Fibroblast of lung (primary cell): ENCODE data around the gene PPME1. TPM values are rescaled to one million over a fixed set of nuclear protein-coding genes. Genes with fewer than 3 reads are reported as not detected.

Source experiments
- DNase-seq, 2 donors: peaks; one replicate each; pipeline versions ENCODE4 v3.0.0 to v3.0.0-alpha.2; 2010; ENCODE audit warnings: low read depth in 2 of 2
- H2AFZ ChIP-seq: 2 replicates; pipeline ENCODE4 v1.5.1; 2012; ENCODE audit warnings: low read length, control low read depth, inconsistent platforms
- H3K27ac ChIP-seq: 2 replicates; pipeline ENCODE4 v1.5.1; 2011; ENCODE audit warnings: low read length, control low read depth; ENCODE audit not compliant: insufficient read depth
- H3K27me3 ChIP-seq: 2 replicates; pipeline ENCODE4 v1.5.1; 2011; ENCODE audit warnings: mild to moderate bottlenecking, low read length; ENCODE audit not compliant: control insufficient read depth, insufficient read depth
- H3K36me3 ChIP-seq: 2 replicates; pipeline ENCODE4 v1.5.1; 2011; ENCODE audit warnings: low read length; ENCODE audit not compliant: control insufficient read depth, insufficient read depth
- H3K4me1 ChIP-seq: 2 replicates; pipeline ENCODE4 v1.5.1; 2011; ENCODE audit warnings: low read length; ENCODE audit not compliant: control insufficient read depth, insufficient read depth; ENCODE audit errors: extremely low read depth
- H3K4me2 ChIP-seq: 2 replicates; pipeline ENCODE4 v1.5.1; 2011; ENCODE audit warnings: low read length, control low read depth; ENCODE audit not compliant: insufficient read depth; ENCODE audit errors: extremely low read depth
- H3K4me3 ChIP-seq, 4 experiments: fragments of 200-600 bp in 1 of 4; sonication (generic) in 1 of 4; replicated peaks in 1 of 4; 2 replicates each; pipeline ENCODE4 v1.5.1; 2011 to 2016; ENCODE audit warnings: low read length in 4 of 4, low read depth in 3 of 4, mild to moderate bottlenecking in 3 of 4, control low read depth in 2 of 4, inconsistent platforms in 1 of 4, mixed read lengths in 1 of 4; ENCODE audit not compliant: insufficient read depth in 1 of 4; ENCODE audit errors: control extremely low read depth in 1 of 4
- H3K79me2 ChIP-seq: 2 replicates; pipeline ENCODE4 v1.5.1; 2012; ENCODE audit warnings: mild to moderate bottlenecking, low read length, inconsistent platforms; ENCODE audit not compliant: control insufficient read depth, insufficient read depth
- H3K9ac ChIP-seq: 2 replicates; pipeline ENCODE4 v1.5.1; 2011; ENCODE audit warnings: mild to moderate bottlenecking, low read length, control low read depth; ENCODE audit not compliant: insufficient read depth
- H3K9me3 ChIP-seq: 2 replicates; pipeline ENCODE4 v1.5.1; 2012; ENCODE audit warnings: low read depth, low read length; ENCODE audit not compliant: control insufficient read depth, insufficient read depth
- H4K20me1 ChIP-seq: 2 replicates; pipeline ENCODE4 v1.5.1; 2011; ENCODE audit warnings: low read length; ENCODE audit not compliant: control insufficient read depth, insufficient read depth; ENCODE audit errors: extremely low read depth
- EZH2 ChIP-seq: IDR thresholded peaks from 2 replicates; pipeline ENCODE4 v1.5.1; 2012; ENCODE audit warnings: low read length, control low read depth, mild to moderate bottlenecking; ENCODE audit errors: missing control alignments
- polyA plus RNA-seq, 2 donors: library from polyadenylated mRNA; depleted of rRNA in 1 of 2; stranded (reverse) in 1 of 2; unstranded in 1 of 2; fragments of >200 nt; gene quantifications; 2 replicates each; pipeline ENCODE4 v1.2.1, GENCODE V29; 2011 to 2012; ENCODE audit warnings: missing spikeins in 1 of 2
- total RNA-seq: library from RNA; depleted of rRNA; stranded (reverse); fragments of >200 nt; gene quantifications from 2 replicates; pipeline ENCODE4 v1.2.1, GENCODE V29; 2014
- TF ChIP-seq, protein P1 (sequence below), 2 donors: IDR thresholded peaks in 1 of 2; conservative IDR thresholded peaks in 1 of 2; 1 replicate in 1 of 2; 2 replicates in 1 of 2; pipeline ENCODE4 v1.5.1; 2011 to 2012; ENCODE audit warnings: low read length in 2 of 2, control low read depth in 1 of 2, inconsistent platforms in 1 of 2, low read depth in 1 of 2, mild to moderate bottlenecking in 1 of 2

The PPME1 gene
- total and polyA plus RNA-seq, 2 donors (not counting 1 experiment from before 2014, with no cell fraction given) = 35.3 to 38.8 TPM

DNA sequence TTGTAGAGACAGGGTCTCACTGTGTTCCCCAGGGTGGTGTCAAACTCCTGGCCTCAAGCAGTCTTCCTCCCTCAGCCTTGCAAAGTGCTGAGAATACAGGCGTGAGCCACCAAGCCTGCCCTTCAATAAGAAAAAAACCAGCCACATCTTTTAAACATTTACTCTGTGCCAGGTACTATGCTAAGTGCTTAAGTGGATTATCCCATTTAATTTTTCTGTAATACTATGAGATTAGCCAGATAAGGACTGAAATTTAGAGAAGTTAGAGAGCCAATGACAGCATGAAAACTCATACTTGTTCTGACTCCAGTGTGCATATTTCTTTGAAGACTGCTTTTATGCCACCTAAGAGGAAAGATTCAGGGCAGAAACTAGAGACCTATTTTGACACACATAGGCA lies 35.7 kb downstream of the PPME1 start:
- TF ChIP-seq, protein P1, sequence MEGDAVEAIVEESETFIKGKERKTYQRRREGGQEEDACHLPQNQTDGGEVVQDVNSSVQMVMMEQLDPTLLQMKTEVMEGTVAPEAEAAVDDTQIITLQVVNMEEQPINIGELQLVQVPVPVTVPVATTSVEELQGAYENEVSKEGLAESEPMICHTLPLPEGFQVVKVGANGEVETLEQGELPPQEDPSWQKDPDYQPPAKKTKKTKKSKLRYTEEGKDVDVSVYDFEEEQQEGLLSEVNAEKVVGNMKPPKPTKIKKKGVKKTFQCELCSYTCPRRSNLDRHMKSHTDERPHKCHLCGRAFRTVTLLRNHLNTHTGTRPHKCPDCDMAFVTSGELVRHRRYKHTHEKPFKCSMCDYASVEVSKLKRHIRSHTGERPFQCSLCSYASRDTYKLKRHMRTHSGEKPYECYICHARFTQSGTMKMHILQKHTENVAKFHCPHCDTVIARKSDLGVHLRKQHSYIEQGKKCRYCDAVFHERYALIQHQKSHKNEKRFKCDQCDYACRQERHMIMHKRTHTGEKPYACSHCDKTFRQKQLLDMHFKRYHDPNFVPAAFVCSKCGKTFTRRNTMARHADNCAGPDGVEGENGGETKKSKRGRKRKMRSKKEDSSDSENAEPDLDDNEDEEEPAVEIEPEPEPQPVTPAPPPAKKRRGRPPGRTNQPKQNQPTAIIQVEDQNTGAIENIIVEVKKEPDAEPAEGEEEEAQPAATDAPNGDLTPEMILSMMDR (conservative IDR thresholded peaks at IDR 0.05 in 1 of 2, IDR thresholded peaks at IDR 0.05 in 1 of 2; ENCODE audit: low read depth in 1 of 2, low read length in 2 of 2) = no peak
- no peak for TF ChIP-seq EZH2
- Histone ChIP-seq H3K9ac (no peak overlapping the region), H4K20me1 (no peaks in the 10 kb centered on the region), H3K4me1 (no peaks in the 10 kb centered on the region), H3K4me2 (no peak overlapping the region), H3K27me3 (no peaks in the 10 kb centered on the region), H3K79me2 (no peaks in the 10 kb centered on the region), H3K9me3 (no peaks in the 10 kb centered on the region), H3K27ac (no peak overlapping the region), H2AFZ (no peak overlapping the region), H3K4me3 (no peak overlapping the region), H3K36me3 (no peaks in the 10 kb centered on the region)
- no peak for DNase-seq

DNA sequence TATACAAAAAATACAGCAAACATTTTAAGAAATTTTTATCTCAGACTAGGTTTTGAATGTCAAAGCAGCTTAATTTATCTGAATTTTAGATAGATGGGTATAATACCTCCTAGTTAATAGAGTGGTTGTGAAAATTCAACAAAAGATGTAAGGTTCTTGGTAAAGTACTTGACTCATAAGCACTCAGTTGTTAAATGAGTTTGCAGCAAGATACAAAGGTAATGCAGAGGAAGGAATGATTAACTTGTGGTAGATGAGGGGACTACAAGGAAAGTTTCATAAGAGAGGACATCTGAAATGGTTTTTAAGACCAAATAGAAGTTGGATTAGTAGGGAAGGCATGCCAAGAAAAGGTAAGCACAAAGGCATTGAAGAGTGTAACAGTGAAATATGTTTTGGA lies 37.4 kb downstream of the PPME1 start:
- TF ChIP-seq, protein P1 (conservative IDR thresholded peaks at IDR 0.05 in 1 of 2, IDR thresholded peaks at IDR 0.05 in 1 of 2; ENCODE audit: low read depth in 1 of 2, low read length in 2 of 2) = no peak
- no peak for TF ChIP-seq EZH2
- Histone ChIP-seq H2AFZ (no peak overlapping the region), H3K27me3 (no peaks in the 10 kb centered on the region), H4K20me1 (no peaks in the 10 kb centered on the region), H3K36me3 (no peaks in the 10 kb centered on the region), H3K9ac (no peak overlapping the region), H3K79me2 (no peaks in the 10 kb centered on the region), H3K4me1 (no peaks in the 10 kb centered on the region), H3K4me2 (no peak overlapping the region), H3K4me3 (no peak overlapping the region), H3K27ac (no peak overlapping the region), H3K9me3 (no peaks in the 10 kb centered on the region)
- DNase-seq = no peak

DNA sequence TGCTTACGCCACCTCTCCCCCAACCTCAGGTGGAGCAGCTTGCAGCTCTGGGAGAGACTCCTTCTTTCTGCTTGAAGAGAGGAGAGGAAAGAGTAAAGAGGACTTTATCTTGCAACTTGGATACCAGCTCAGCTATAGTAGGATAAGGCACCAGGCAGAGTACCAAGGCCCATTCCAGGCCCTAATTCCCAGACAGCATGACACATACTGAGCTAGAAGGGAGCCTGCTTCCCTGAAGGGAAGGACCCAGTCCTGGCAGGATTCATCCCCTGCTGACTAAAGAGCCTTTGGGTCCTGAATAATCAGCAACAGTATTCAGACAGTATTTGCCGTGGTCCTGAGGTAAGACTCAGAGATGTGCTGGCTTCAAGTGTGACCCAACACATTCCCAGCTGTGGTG lies 41.4 kb downstream of the PPME1 start:
- Histone ChIP-seq H3K4me1 (no peaks in the 10 kb centered on the region), H3K4me2 (no peak overlapping the region), H2AFZ (no peak overlapping the region), H3K9me3 (no peaks in the 10 kb centered on the region), H3K4me3 (no peak overlapping the region), H3K27me3 (no peaks in the 10 kb centered on the region), H3K27ac (no peak overlapping the region), H3K36me3 (no peaks in the 10 kb centered on the region), H4K20me1 (no peaks in the 10 kb centered on the region), H3K79me2 (no peaks in the 10 kb centered on the region), H3K9ac (no peak overlapping the region)
- TF ChIP-seq, protein P1 (conservative IDR thresholded peaks at IDR 0.05 in 1 of 2, IDR thresholded peaks at IDR 0.05 in 1 of 2; ENCODE audit: low read depth in 1 of 2, low read length in 2 of 2) = no peak
- TF ChIP-seq EZH2 = no peak
- peak in 1 of 2 donors; percentile 39 for DNase-seq
